Calu3 (cell line): ENCODE data around the gene MYH14. TPM values are rescaled to one million over a fixed set of nuclear protein-coding genes. Genes with fewer than 3 reads are reported as not detected.
A peak's percentile ranks its signal among the peaks of the same experiment; 100 is the strongest.

ENCODE experiments used
- BruUV-seq: library from RNA; stranded (reverse); fragments of 400-500 nt; replicated peaks from 2 replicates; lab custom pipeline; 2021; lab: Mats Ljungman, UMichigan
- CTCF ChIA-PET: fragments of 300-600 bp; sonication (Branson Sonifier 250); formaldehyde crosslinking; loops from one replicate; lab custom pipeline; 2022; ENCODE audit warnings: antibody characterized with exemption; lab: Charles Lee
- DNase-seq: peaks from one replicate; pipeline ENCODE4 v3.0.0; 2022
- H3K27ac Mint-ChIP-seq: one replicate; pipeline ENCODE4 v1.8.0; 2022; ENCODE audit warnings: mixed read lengths; ENCODE audit not compliant: unreplicated experiment
- H3K27me3 Mint-ChIP-seq: one replicate; pipeline ENCODE4 v1.8.0; 2022; ENCODE audit warnings: mixed read lengths; ENCODE audit not compliant: unreplicated experiment
- H3K36me3 Mint-ChIP-seq: one replicate; pipeline ENCODE4 v1.8.0; 2022; ENCODE audit warnings: mild to moderate bottlenecking, moderate library complexity, mixed read lengths; ENCODE audit not compliant: insufficient read depth, unreplicated experiment
- H3K4me1 Mint-ChIP-seq: one replicate; pipeline ENCODE4 v1.8.0; 2022; ENCODE audit warnings: mild to moderate bottlenecking, low read depth, mixed read lengths; ENCODE audit not compliant: unreplicated experiment
- H3K4me3 Mint-ChIP-seq: one replicate; pipeline ENCODE4 v1.8.0; 2022; ENCODE audit warnings: mild to moderate bottlenecking, low read depth, moderate library complexity, mixed read lengths; ENCODE audit not compliant: unreplicated experiment
- H3K9me3 Mint-ChIP-seq: one replicate; pipeline ENCODE4 v1.8.0; 2022; ENCODE audit warnings: low read depth, mixed read lengths; ENCODE audit not compliant: unreplicated experiment
- intact Hi-C: fragments of 100-400 bp; cut with micrococcal nuclease; formaldehyde crosslinking; loops from one replicate; pipeline ENCODE4 v1.10.0; 2022; ENCODE audit not compliant: unreplicated experiment
- total RNA-seq: library from RNA; stranded (reverse); gene quantifications from 2 replicates; pipeline ENCODE4 v1.2.3, GENCODE V29; 2022
- TF ChIP-seq, protein P1 (sequence below): fragments of 200-600 bp; IDR thresholded peaks from one replicate; pipeline ENCODE4 v1.8.0; 2022; ENCODE audit warnings: antibody characterized with exemption; ENCODE audit not compliant: unreplicated experiment

The MYH14 gene
- total RNA-seq, 1 experiment from 2014 or later: 255 TPM

DNA sequence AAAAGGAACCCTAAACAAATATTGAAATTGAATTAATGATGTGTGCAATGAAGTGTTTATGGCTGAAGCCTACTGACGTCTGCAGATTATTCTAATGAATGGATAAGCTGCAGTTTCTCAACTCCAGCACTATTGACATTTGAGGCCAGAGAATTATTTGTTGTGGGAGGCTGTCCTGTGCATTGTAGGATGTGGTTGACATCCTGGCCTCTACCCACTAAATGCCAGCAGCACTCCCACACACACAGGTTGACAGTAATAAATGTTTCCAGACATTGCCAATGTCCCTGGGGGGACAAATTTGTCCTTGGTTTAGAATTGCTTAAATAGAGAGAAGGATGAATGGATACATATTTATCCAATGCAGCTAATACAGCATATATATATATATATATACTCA, 19.2 kb upstream of the MYH14 start:
- intact Hi-C loops: no loop called here
- no peak overlapping the region for H3K4me3 Mint-ChIP-seq
- H3K27me3 Mint-ChIP-seq: peaks cover 8% of the 10 kb centered on the region
- TF ChIP-seq, protein P1, sequence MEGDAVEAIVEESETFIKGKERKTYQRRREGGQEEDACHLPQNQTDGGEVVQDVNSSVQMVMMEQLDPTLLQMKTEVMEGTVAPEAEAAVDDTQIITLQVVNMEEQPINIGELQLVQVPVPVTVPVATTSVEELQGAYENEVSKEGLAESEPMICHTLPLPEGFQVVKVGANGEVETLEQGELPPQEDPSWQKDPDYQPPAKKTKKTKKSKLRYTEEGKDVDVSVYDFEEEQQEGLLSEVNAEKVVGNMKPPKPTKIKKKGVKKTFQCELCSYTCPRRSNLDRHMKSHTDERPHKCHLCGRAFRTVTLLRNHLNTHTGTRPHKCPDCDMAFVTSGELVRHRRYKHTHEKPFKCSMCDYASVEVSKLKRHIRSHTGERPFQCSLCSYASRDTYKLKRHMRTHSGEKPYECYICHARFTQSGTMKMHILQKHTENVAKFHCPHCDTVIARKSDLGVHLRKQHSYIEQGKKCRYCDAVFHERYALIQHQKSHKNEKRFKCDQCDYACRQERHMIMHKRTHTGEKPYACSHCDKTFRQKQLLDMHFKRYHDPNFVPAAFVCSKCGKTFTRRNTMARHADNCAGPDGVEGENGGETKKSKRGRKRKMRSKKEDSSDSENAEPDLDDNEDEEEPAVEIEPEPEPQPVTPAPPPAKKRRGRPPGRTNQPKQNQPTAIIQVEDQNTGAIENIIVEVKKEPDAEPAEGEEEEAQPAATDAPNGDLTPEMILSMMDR: no peak
- H3K9me3 Mint-ChIP-seq: no peaks in the 10 kb centered on the region
- CTCF ChIA-PET: interaction anchor here (0.6 kb wide), 1 partner anchor 19 kb away, joined by 4 read pairs; no protein-coding TSS in a partner anchor
- H3K4me1 Mint-ChIP-seq: peaks cover 19% of the 10 kb centered on the region
- H3K36me3 Mint-ChIP-seq: no peaks in the 10 kb centered on the region
- BruUV-seq: no TSS peak
- DNase-seq: no peak
- no peak overlapping the region for H3K27ac Mint-ChIP-seq

DNA sequence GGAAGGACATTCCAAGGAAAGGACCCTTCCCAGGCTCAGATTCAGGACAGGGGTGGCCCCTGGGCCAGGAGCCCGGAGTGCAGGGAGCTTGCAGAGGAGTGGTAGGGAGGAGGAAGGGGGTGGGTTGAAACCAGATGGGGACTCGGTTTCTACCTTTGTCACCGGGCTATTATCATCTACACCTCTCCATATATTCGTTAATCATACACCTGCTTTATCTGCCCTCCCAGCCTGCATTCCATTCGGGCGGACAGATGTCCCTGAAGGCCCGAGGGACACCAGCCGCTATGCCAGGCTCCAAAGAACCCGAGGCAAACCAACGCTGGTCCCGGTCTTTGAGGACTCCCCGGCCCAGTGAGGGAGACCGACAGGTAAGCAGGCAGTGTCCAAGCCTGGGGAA, 15.5 kb upstream of the MYH14 start:
- Mint-ChIP-seq H3K4me1 (peaks cover 43% of the 10 kb centered on the region), H3K36me3 (peaks cover 15% of the 10 kb centered on the region), H3K27me3 (peaks cover 33% of the 10 kb centered on the region), H3K9me3 (no peaks in the 10 kb centered on the region), H3K4me3 (peak overlapping the region; percentile 24), H3K27ac (peak overlapping the region; percentile 45)
- TF ChIP-seq, protein P1: no peak
- CTCF ChIA-PET: interaction anchor here (0.6 kb wide), 1 partner anchor 632 kb away, joined by 4 read pairs; no protein-coding TSS in a partner anchor
- no peak for DNase-seq
- no TSS peak for BruUV-seq
- intact Hi-C loops: loop anchor here (2.0 kb wide), 1 partner anchor 15 kb away; the partner anchor contains the start of gene MYH14

DNA sequence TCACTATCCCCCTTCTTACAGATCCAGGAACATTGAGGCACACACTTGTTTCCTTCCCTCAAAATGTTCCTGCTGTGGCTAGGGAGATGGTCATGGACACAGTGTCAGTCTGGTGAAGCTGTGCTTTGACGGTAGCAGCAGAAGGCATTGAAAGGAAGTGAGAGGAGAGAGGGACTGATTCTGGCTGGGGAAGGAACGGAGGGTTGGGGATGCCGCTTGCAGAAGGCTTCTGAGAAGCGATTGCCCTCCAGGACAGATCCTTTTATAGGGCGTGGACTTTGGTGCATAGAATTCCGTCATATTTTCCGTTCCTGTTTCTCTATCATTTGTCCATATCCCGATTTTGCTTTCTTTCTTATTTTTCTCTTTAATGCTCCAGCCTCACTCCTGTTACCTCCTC, 14.1 kb upstream of the MYH14 start:
- no peak for DNase-seq
- CTCF ChIA-PET: no interaction called here
- H3K4me1 Mint-ChIP-seq: peaks cover 43% of the 10 kb centered on the region
- TF ChIP-seq, protein P1: no peak
- peaks cover 40% of the 10 kb centered on the region for H3K27me3 Mint-ChIP-seq
- no TSS peak for BruUV-seq
- no peaks in the 10 kb centered on the region for H3K9me3 Mint-ChIP-seq
- H3K27ac Mint-ChIP-seq: no peak overlapping the region
- peaks cover 15% of the 10 kb centered on the region for H3K36me3 Mint-ChIP-seq
- H3K4me3 Mint-ChIP-seq: no peak overlapping the region
- intact Hi-C loops: loop anchor here (2.0 kb wide), 1 partner anchor 13 kb away; the partner anchor contains the start of gene MYH14

DNA sequence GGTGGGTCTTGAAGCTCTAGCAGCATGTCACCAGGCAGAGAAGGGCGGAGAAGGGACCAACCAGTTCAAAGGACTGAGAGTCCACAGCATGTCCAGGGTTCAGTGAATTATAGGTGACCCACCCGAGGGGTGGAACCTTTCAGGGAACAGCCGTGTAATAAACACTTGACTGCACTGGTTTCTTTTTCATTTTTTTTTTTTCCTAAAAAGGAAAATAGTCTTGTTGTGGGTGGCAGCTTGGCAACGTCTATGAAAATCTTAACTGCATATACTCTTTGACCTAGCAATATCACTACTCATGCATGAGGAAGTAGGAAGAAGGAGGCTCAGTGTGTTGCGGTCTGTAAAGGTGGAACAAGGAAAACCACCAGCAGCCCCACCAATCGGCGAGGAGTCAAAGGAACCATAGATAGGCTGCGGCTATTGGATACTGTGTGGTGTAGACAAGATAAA, 13.0 kb upstream of the MYH14 start:
- peak overlapping the region; percentile 67 for H3K4me3 Mint-ChIP-seq
- H3K27ac Mint-ChIP-seq: peak overlapping the region; percentile 98
- peaks cover 47% of the 10 kb centered on the region for H3K27me3 Mint-ChIP-seq
- CTCF ChIA-PET: interaction anchor here (0.6 to 1.7 kb wide), 11 partner anchors 12 to 279 kb away, joined by 3 to 6 read pairs (median 4); partner anchors contain the start of genes KCNC3 and MYH14
- intact Hi-C loops: no loop called here
- H3K9me3 Mint-ChIP-seq: no peaks in the 10 kb centered on the region
- DNase-seq: peak; percentile 88
- H3K4me1 Mint-ChIP-seq: peaks cover 43% of the 10 kb centered on the region
- H3K36me3 Mint-ChIP-seq: peaks cover 15% of the 10 kb centered on the region
- BruUV-seq: no TSS peak
- TF ChIP-seq, protein P1: no peak
